ENCODE results near the gene SUSD3. TPM values are rescaled to one million over a fixed set of nuclear protein-coding genes. Genes with fewer than 3 reads are reported as not detected.
"Not testable (repeated sequence)": the region's sequence is repeated elsewhere in the genome, so short reads cannot be mapped to it uniquely, and the experiment has no call there.

Gene SUSD3
- total RNA-seq, 3 donors from 2014 or later: 7.7 to 9.5 (median 9.4) TPM

GRCh38 chr9:93094658-93095204, 36.2 kb downstream of the SUSD3 start:
- Mint-ChIP-seq H3K4me1 (ENCODE audit: low read depth) (peaks cover 77% of the 10 kb centered on the region), H3K36me3 (ENCODE audit: insufficient read depth) (peaks cover 5% of the 10 kb centered on the region), H3K27me3 (ENCODE audit: low read depth) (no peaks in the 10 kb centered on the region), H3K4me3 (peak overlapping the region; percentile 80), H3K9me3 (peaks cover 9% of the 10 kb centered on the region)
- DNase-seq (no peak), ATAC-seq (no peak)

GRCh38 chr9:93095205-93096130, 37.0 kb downstream of the SUSD3 start:
- H3K4me1 Mint-ChIP-seq (ENCODE audit: low read depth): peaks cover 77% of the 10 kb centered on the region
- DNase-seq (peak; percentile 100), ATAC-seq (peak; percentile 78 to 81)
- no peaks in the 10 kb centered on the region for H3K27me3 Mint-ChIP-seq (ENCODE audit: low read depth)
- H3K36me3 Mint-ChIP-seq (ENCODE audit: insufficient read depth): peaks cover 8% of the 10 kb centered on the region
- H3K4me3 Mint-ChIP-seq: peak overlapping the region; percentile 80
- peaks cover 9% of the 10 kb centered on the region for H3K9me3 Mint-ChIP-seq

- H3K36me3 Mint-ChIP-seq (ENCODE audit: insufficient read depth): peaks cover 6% of the 10 kb centered on the region
- peak within 1 kb of the TSS; percentile 84 for H3K4me3 Mint-ChIP-seq
- peaks cover 5% of the 10 kb centered on the region for H3K9me3 Mint-ChIP-seq
- DNase-seq (peak; percentile 36), ATAC-seq (peak; percentile 18 to 19)
- peaks cover 75% of the 10 kb centered on the region for H3K4me1 Mint-ChIP-seq (ENCODE audit: low read depth)
- no peaks in the 10 kb centered on the region for H3K27me3 Mint-ChIP-seq (ENCODE audit: low read depth)
Observed at GRCh38 chr9:93096131-93096802, 37.8 kb downstream of the SUSD3 start, which contains the start of gene CARD19. Gene CARD19, plus strand, starts transcription at chr9:93096217. Its CDS starts 129 bp downstream, at chr9:93096346.

GRCh38 chr9:93096811-93097382, 38.4 kb downstream of the SUSD3 start:
- DNase-seq: no peak
- no peaks in the 10 kb centered on the region for H3K27me3 Mint-ChIP-seq (ENCODE audit: low read depth)
- H3K36me3 Mint-ChIP-seq (ENCODE audit: insufficient read depth): peaks cover 5% of the 10 kb centered on the region
- H3K9me3 Mint-ChIP-seq: peaks cover 2% of the 10 kb centered on the region
- no peak for ATAC-seq
- H3K4me3 Mint-ChIP-seq: peak overlapping the region; percentile 84
- H3K4me1 Mint-ChIP-seq (ENCODE audit: low read depth): peaks cover 73% of the 10 kb centered on the region

- ATAC-seq (no peak), DNase-seq (no peak)
- Mint-ChIP-seq H3K36me3 (ENCODE audit: insufficient read depth) (peaks cover 5% of the 10 kb centered on the region), H3K9me3 (no peaks in the 10 kb centered on the region), H3K4me1 (ENCODE audit: low read depth) (peaks cover 72% of the 10 kb centered on the region), H3K27me3 (ENCODE audit: low read depth) (no peaks in the 10 kb centered on the region), H3K4me3 (peak overlapping the region; percentile 84)
Observed at GRCh38 chr9:93097511-93098201, 39.2 kb downstream of the SUSD3 start.

GRCh38 chr9:93098236-93098946, 39.9 kb downstream of the SUSD3 start:
- Mint-ChIP-seq H3K4me3 (peak overlapping the region; percentile 84), H3K27me3 (ENCODE audit: low read depth) (no peaks in the 10 kb centered on the region), H3K4me1 (ENCODE audit: low read depth) (peaks cover 71% of the 10 kb centered on the region), H3K36me3 (ENCODE audit: insufficient read depth) (peaks cover 5% of the 10 kb centered on the region), H3K9me3 (peaks cover under 1% of the 10 kb centered on the region)
- ATAC-seq: peak; percentile 5 to 9
- peak; percentile 56 for DNase-seq

GRCh38 chr9:93099551-93100275, 41.2 kb downstream of the SUSD3 start:
- DNase-seq: no peak
- peak overlapping the region; percentile 39 for H3K4me3 Mint-ChIP-seq
- H3K9me3 Mint-ChIP-seq: peaks cover 10% of the 10 kb centered on the region
- ATAC-seq: no peak
- H3K27me3 Mint-ChIP-seq (ENCODE audit: low read depth): no peaks in the 10 kb centered on the region
- H3K36me3 Mint-ChIP-seq (ENCODE audit: insufficient read depth): peaks cover 15% of the 10 kb centered on the region
- peaks cover 68% of the 10 kb centered on the region for H3K4me1 Mint-ChIP-seq (ENCODE audit: low read depth)

GRCh38 chr9:93100276-93100636, 41.8 kb downstream of the SUSD3 start:
- no peak for DNase-seq
- no peaks in the 10 kb centered on the region for H3K27me3 Mint-ChIP-seq (ENCODE audit: low read depth)
- H3K36me3 Mint-ChIP-seq (ENCODE audit: insufficient read depth): peaks cover 17% of the 10 kb centered on the region
- H3K4me3 Mint-ChIP-seq: no peak overlapping the region
- H3K9me3 Mint-ChIP-seq: peaks cover 14% of the 10 kb centered on the region
- ATAC-seq: no peak
- peaks cover 68% of the 10 kb centered on the region for H3K4me1 Mint-ChIP-seq (ENCODE audit: low read depth)

GRCh38 chr9:93101086-93101485, 42.6 kb downstream of the SUSD3 start:
- ATAC-seq; H3K4me3 Mint-ChIP-seq; H3K27me3 Mint-ChIP-seq (ENCODE audit: low read depth); DNase-seq: not testable (repeated sequence)
- peaks cover 19% of the 10 kb centered on the region for H3K36me3 Mint-ChIP-seq (ENCODE audit: insufficient read depth)
- peaks cover 14% of the 10 kb centered on the region for H3K9me3 Mint-ChIP-seq
- H3K4me1 Mint-ChIP-seq (ENCODE audit: low read depth): peaks cover 76% of the 10 kb centered on the region

GRCh38 chr9:93105620-93106019, 47.1 kb downstream of the SUSD3 start:
- DNase-seq: no peak
- Mint-ChIP-seq H3K36me3 (ENCODE audit: insufficient read depth) (peaks cover 18% of the 10 kb centered on the region), H3K4me1 (ENCODE audit: low read depth) (peaks cover 73% of the 10 kb centered on the region), H3K9me3 (peaks cover 14% of the 10 kb centered on the region), H3K27me3 (ENCODE audit: low read depth) (no peaks in the 10 kb centered on the region), H3K4me3 (no peak overlapping the region)
- no peak for ATAC-seq

- peaks cover 66% of the 10 kb centered on the region for H3K4me1 Mint-ChIP-seq (ENCODE audit: low read depth)
- ATAC-seq: no peak
- no peak overlapping the region for H3K4me3 Mint-ChIP-seq
- DNase-seq: no peak
- no peaks in the 10 kb centered on the region for H3K27me3 Mint-ChIP-seq (ENCODE audit: low read depth)
- H3K9me3 Mint-ChIP-seq: peaks cover 14% of the 10 kb centered on the region
- peaks cover 21% of the 10 kb centered on the region for H3K36me3 Mint-ChIP-seq (ENCODE audit: insufficient read depth)
Observed at GRCh38 chr9:93107151-93107824, 48.8 kb downstream of the SUSD3 start.

- peaks cover 61% of the 10 kb centered on the region for H3K4me1 Mint-ChIP-seq (ENCODE audit: low read depth)
- H3K9me3 Mint-ChIP-seq: peaks cover 14% of the 10 kb centered on the region
- no peak overlapping the region for H3K4me3 Mint-ChIP-seq
- no peaks in the 10 kb centered on the region for H3K27me3 Mint-ChIP-seq (ENCODE audit: low read depth)
- H3K36me3 Mint-ChIP-seq (ENCODE audit: insufficient read depth): peaks cover 21% of the 10 kb centered on the region
- ATAC-seq: no peak
- no peak for DNase-seq
Observed at GRCh38 chr9:93107825-93108161, 49.3 kb downstream of the SUSD3 start.
